RWPE2 (cell line): ENCODE results near the gene FGF11.

Experiments used
- ATAC-seq: fragments of 200-7000 bp; cut with Tn5 transposase; 3 replicates; pipeline ENCODE4 v1.9.1; 2021; ENCODE audit warnings: low read depth
- DNase-seq: peaks from one replicate; pipeline ENCODE4 v3.0.0-alpha.2; 2020; ENCODE audit warnings: low spot score
- H3K27ac ChIP-seq: fragments of 450-650 bp; 2 replicates; pipeline ENCODE4 v1.5.1; 2017; ENCODE audit warnings: mild to moderate bottlenecking; ENCODE audit not compliant: poor library complexity, severe bottlenecking
- H3K27me3 ChIP-seq: fragments of 250-450 bp; sonication (Bioruptor Pico); 2 replicates; pipeline ENCODE4 v1.5.1; 2021; ENCODE audit warnings: mild to moderate bottlenecking, moderate library complexity; ENCODE audit not compliant: insufficient read depth, poor library complexity, severe bottlenecking
- H3K36me3 ChIP-seq: fragments of 250-450 bp; sonication (Bioruptor Pico); 2 replicates; pipeline ENCODE4 v1.5.1; 2020; ENCODE audit warnings: low read depth, mild to moderate bottlenecking, moderate library complexity
- H3K4me1 ChIP-seq: fragments of 250-450 bp; sonication (Bioruptor Pico); 2 replicates; pipeline ENCODE4 v1.5.1; 2021; ENCODE audit warnings: mild to moderate bottlenecking, moderate library complexity; ENCODE audit not compliant: insufficient read depth, poor library complexity, severe bottlenecking
- H3K4me3 ChIP-seq: fragments of 250-450 bp; sonication (Bioruptor Pico); 2 replicates; pipeline ENCODE4 v1.5.1; 2021; ENCODE audit warnings: mild to moderate bottlenecking, moderate library complexity; ENCODE audit not compliant: severe bottlenecking
- H3K9me3 ChIP-seq: fragments of 250-450 bp; sonication (Bioruptor Pico); 2 replicates; pipeline ENCODE4 v1.5.1; 2021; ENCODE audit warnings: mild to moderate bottlenecking, moderate library complexity; ENCODE audit not compliant: severe bottlenecking
- TF ChIP-seq, protein P1 (sequence below): fragments of 450-650 bp; IDR thresholded peaks from one replicate; pipeline ENCODE4 v1.5.1; 2017; ENCODE audit warnings: mild to moderate bottlenecking, moderate library complexity; ENCODE audit not compliant: poor library complexity, severe bottlenecking

The FGF11 gene

DNA sequence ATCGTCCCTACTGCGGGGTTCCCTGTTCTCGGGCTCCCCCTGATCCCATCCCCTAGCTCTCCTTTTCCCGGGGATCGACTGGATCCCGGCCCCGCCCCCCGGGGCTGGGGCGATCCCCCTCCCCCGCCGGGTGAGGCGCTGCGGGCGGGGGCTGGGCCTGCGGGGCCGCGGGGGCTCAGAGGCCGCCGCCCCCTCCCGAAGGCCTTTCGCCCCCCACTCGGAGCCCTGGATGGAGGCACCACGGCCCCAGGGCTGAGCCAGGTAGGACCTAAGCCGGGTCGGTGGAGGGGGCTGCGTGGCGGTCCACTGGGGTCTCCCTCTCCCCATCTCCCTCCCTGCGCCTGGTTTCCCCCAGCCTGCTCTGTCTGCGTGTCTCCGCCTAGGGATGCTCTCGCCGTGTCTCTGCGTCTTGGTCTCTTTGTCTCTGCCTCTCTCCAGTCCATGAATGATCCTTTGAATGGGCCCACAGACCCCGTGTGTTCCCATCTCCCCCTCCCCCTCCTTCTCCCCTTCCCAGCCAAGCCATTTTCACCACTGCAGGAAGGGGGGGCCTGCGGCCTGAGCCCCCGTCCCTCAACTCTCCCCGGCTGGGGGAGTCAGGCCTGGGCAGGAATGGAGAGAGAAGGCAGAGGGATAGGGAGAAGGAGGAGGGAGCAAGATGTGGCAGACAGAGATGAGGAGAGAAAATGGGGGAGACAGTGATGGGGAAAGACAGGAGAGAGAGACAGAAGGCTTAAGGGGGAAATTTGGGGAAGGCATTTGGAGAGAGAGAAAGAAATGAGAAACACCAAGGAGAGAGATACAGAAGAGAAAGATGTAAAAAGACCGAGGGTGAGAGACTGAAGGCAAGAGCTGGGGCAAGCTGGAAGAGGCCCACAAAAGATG lies 33.7 kb upstream of the FGF11 start:
- Histone ChIP-seq H3K4me1 (peaks cover 5% of the 10 kb centered on the region), H3K9me3 (no peaks in the 10 kb centered on the region), H3K36me3 (peaks cover 17% of the 10 kb centered on the region), H3K4me3 (peak overlapping the region; percentile 54), H3K27me3 (no peaks in the 10 kb centered on the region), H3K27ac (peak overlapping the region; percentile 58)
- TF ChIP-seq, protein P1, sequence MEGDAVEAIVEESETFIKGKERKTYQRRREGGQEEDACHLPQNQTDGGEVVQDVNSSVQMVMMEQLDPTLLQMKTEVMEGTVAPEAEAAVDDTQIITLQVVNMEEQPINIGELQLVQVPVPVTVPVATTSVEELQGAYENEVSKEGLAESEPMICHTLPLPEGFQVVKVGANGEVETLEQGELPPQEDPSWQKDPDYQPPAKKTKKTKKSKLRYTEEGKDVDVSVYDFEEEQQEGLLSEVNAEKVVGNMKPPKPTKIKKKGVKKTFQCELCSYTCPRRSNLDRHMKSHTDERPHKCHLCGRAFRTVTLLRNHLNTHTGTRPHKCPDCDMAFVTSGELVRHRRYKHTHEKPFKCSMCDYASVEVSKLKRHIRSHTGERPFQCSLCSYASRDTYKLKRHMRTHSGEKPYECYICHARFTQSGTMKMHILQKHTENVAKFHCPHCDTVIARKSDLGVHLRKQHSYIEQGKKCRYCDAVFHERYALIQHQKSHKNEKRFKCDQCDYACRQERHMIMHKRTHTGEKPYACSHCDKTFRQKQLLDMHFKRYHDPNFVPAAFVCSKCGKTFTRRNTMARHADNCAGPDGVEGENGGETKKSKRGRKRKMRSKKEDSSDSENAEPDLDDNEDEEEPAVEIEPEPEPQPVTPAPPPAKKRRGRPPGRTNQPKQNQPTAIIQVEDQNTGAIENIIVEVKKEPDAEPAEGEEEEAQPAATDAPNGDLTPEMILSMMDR: no peak
- DNase-seq (no peak), ATAC-seq (no peak)

DNA sequence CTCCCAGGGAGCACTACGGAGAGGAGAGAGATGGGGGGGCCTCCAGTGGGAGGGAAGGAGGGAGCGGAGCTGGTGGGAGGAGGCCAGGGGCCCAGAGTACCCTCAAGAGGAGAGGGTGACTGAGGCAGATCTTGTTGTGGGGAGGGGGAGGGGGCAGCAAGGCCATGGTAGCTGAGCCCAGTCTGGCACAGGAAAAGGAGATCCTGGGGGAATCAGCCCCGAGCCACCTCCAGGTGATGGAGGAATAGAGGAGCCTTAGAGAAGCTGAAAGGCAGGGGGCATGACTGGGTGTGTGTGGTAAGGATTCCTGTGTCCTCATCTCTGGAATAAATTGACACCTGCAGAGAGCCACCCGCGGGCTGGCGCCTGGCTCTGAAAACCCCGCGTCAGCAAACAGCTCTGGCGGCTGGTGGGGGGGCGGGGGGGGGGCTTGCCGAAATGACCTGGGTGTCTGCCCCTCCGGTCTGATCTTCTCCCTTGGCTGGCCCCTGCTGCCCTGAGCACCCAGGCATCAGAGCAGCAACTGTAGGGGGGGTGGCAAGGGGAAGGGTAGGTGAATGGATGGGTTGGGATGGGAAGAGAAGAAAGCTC lies 33.0 kb upstream of the FGF11 start:
- no peak overlapping the region for H3K4me3 ChIP-seq
- TF ChIP-seq, protein P1: no peak
- DNase-seq: no peak
- H3K27me3 ChIP-seq: no peaks in the 10 kb centered on the region
- H3K9me3 ChIP-seq: no peaks in the 10 kb centered on the region
- no peaks in the 10 kb centered on the region for H3K4me1 ChIP-seq
- ATAC-seq: no peak
- H3K36me3 ChIP-seq: peaks cover 11% of the 10 kb centered on the region
- no peak overlapping the region for H3K27ac ChIP-seq

DNA sequence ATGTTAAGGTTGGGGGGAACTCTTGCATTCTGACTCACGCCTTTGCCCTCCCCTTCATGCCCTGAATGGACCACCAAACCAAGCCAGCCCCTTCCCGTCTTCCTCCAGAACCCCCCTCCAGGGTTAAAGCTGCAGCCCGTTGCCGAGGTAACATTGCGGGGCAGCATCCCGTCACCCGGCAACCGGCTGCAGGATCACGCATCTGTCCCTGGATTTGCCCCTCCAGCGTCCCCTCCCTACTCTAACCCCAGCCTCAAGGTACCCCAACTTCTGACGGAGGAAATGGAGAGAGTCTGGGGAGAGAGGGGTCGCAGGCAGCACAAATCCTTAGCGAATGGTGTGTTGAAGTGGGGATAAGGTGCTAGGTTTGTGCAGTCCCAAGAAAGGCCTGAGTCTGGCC lies 32.2 kb upstream of the FGF11 start:
- ATAC-seq (no peak), DNase-seq (no peak)
- Histone ChIP-seq H3K27ac (no peak overlapping the region), H3K27me3 (no peaks in the 10 kb centered on the region), H3K36me3 (peaks cover 6% of the 10 kb centered on the region; the same call in 1 of the 2 replicates), H3K4me3 (no peak overlapping the region), H3K9me3 (no peaks in the 10 kb centered on the region), H3K4me1 (no peaks in the 10 kb centered on the region)
- TF ChIP-seq, protein P1: no peak

DNA sequence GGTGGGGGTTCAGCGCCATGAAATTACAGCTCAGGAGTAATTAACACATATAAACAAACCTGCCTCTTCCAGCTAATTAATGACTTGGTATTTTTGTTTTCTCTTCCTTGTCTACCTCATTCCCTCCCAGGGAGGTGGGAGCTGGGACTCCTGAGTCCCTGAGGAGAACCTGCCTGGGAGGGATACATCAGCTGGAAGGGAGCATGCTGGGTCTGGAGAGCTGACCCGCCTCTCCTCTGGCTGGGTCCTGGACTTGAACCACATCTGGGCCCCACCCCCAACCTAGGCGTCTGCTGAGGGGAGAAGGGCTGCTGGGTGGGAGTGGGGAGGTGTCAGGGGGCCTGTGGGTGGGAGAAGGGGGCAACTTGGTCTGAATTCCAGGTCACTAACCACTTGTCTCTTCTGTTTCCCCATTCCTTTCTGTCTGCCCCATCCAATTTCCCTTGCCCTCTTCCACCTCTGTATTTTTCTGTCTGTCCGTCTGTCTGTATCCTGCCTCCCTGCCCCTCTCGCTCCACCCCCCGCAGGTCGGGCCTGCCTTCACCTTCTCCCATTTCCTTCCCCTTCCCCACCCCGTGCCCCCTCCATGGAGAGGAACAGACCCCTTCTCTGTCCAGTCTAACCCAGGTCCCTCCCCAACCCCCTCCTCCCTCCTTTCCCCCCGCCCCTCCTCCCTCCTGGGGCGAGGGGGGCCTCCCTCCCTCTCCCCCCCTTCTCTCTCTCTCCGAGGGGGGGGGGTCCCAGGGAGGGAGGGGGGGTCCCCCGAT lies 31.6 kb upstream of the FGF11 start, which contains the start of gene NLGN2:
NLGN2 (plus strand) TSS at position 361 of the 767 bp plus-strand sequence. CDS start 411 bp downstream, outside the sequence.
- no peak for DNase-seq
- Histone ChIP-seq H3K27ac (no peak within 1 kb of the TSS), H3K36me3 (peaks cover 1% of the 10 kb centered on the region; the same call in 1 of the 2 replicates), H3K9me3 (no peaks in the 10 kb centered on the region), H3K27me3 (no peaks in the 10 kb centered on the region), H3K4me3 (no peak within 1 kb of the TSS), H3K4me1 (no peaks in the 10 kb centered on the region)
- TF ChIP-seq, protein P1: no peak
- ATAC-seq: no peak
